Measurements from ENCODE around the gene EFCAB13.

- TF ChIP-seq, protein P1, sequence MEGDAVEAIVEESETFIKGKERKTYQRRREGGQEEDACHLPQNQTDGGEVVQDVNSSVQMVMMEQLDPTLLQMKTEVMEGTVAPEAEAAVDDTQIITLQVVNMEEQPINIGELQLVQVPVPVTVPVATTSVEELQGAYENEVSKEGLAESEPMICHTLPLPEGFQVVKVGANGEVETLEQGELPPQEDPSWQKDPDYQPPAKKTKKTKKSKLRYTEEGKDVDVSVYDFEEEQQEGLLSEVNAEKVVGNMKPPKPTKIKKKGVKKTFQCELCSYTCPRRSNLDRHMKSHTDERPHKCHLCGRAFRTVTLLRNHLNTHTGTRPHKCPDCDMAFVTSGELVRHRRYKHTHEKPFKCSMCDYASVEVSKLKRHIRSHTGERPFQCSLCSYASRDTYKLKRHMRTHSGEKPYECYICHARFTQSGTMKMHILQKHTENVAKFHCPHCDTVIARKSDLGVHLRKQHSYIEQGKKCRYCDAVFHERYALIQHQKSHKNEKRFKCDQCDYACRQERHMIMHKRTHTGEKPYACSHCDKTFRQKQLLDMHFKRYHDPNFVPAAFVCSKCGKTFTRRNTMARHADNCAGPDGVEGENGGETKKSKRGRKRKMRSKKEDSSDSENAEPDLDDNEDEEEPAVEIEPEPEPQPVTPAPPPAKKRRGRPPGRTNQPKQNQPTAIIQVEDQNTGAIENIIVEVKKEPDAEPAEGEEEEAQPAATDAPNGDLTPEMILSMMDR (IDR thresholded peaks at IDR 0.05) = no peak
- TF ChIP-seq POLR2A (IDR thresholded peaks at IDR 0.05) = no peak
- TF ChIP-seq POLR2AphosphoS5 (IDR thresholded peaks at IDR 0.05) = no peak
These were observed 90.9 kb downstream of the EFCAB13 start for GRCh38 chr17:47414612-47415011.

All from upper lobe of left lung (tissue), 4 donors.